ENCODE results near the gene MIF.

GRCh38 chr22:23858484-23858815, 35.7 kb upstream of the MIF start:
- TF ChIP-seq CTCF (IDR thresholded peaks at IDR 0.05; ENCODE audit: low read depth, low read length) (no peak), EZH2phosphoT487 (IDR thresholded peaks at IDR 0.05; ENCODE audit: low read depth) (no peak)

All from OCI-LY3 (cell line).